Measurements from ENCODE around the gene RPL22.

DNA sequence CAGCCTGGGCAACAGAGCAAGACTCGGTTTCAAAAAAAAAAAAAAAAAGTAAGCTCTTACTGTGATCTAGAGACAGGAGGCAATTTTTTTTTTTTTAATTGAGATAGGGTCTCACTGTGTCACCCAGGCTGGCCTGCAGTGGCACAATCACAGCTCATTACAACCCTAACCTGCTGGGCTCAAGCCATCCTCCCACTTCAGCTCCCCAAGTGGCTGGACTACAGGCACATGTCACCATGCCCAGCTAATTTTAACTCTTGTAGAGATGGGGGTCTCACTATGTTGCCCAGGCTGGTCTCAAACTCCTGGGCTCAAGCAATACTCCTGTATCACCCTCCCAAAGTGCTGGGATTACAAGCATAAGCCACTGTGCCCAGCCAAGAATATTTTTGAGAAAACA, 7.4 kb downstream of the RPL22 start:
- TF ChIP-seq POLR2A (IDR thresholded peaks at IDR 0.05) = no peak
- TF ChIP-seq, protein P1, sequence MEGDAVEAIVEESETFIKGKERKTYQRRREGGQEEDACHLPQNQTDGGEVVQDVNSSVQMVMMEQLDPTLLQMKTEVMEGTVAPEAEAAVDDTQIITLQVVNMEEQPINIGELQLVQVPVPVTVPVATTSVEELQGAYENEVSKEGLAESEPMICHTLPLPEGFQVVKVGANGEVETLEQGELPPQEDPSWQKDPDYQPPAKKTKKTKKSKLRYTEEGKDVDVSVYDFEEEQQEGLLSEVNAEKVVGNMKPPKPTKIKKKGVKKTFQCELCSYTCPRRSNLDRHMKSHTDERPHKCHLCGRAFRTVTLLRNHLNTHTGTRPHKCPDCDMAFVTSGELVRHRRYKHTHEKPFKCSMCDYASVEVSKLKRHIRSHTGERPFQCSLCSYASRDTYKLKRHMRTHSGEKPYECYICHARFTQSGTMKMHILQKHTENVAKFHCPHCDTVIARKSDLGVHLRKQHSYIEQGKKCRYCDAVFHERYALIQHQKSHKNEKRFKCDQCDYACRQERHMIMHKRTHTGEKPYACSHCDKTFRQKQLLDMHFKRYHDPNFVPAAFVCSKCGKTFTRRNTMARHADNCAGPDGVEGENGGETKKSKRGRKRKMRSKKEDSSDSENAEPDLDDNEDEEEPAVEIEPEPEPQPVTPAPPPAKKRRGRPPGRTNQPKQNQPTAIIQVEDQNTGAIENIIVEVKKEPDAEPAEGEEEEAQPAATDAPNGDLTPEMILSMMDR (IDR thresholded peaks at IDR 0.05) = no peak

Data from tibial nerve (tissue), 3 donors.